Measurements from ENCODE around the gene ZDHHC1.

The ZDHHC1 gene

DNA sequence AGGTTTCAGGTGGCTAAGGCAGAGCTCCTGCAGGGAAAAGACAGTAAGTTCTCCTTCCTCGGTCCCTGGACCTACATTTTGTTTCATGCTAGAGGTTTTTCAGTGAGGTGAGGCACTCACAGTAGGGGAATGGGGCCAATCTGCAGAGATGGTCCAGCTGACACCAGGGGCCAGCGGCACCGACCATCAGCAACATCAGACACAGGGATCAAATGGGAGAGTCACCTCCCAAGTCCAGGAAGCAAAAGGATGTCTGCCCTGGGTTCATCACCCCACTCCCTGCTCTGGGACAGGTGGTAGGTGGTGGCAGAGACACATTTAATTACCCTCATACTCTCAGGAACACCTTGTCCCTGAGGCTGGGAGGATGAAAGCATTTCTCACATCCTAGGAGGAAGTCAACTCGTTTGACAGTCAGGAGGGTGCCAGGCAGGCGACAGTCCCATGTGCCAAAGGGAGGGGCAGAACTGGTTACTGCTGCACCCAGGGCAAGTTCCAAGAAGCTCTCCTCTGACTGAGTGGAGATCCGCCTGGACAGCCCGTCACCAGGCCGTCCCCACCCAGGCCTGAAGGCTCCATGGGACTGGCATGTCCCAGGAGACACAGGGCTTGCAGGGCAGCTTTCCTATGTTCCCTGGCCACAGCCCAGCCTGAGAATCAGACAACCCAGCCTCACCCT is 45.5 kb upstream of the ZDHHC1 start:
- no peak for DNase-seq (ENCODE audit: extremely low read depth, insufficient read length)
- Histone ChIP-seq H3K27me3 (replicated peaks; ENCODE audit: control insufficient read depth, insufficient read depth, low read length) (no peaks in the 10 kb centered on the region), H3K4me3 (replicated peaks; ENCODE audit: low read depth, low read length) (no peak overlapping the region), H3K36me3 (ENCODE audit: control insufficient read depth, insufficient read depth, low read length) (peaks cover 6% of the 10 kb centered on the region)
- TF ChIP-seq, protein P1, sequence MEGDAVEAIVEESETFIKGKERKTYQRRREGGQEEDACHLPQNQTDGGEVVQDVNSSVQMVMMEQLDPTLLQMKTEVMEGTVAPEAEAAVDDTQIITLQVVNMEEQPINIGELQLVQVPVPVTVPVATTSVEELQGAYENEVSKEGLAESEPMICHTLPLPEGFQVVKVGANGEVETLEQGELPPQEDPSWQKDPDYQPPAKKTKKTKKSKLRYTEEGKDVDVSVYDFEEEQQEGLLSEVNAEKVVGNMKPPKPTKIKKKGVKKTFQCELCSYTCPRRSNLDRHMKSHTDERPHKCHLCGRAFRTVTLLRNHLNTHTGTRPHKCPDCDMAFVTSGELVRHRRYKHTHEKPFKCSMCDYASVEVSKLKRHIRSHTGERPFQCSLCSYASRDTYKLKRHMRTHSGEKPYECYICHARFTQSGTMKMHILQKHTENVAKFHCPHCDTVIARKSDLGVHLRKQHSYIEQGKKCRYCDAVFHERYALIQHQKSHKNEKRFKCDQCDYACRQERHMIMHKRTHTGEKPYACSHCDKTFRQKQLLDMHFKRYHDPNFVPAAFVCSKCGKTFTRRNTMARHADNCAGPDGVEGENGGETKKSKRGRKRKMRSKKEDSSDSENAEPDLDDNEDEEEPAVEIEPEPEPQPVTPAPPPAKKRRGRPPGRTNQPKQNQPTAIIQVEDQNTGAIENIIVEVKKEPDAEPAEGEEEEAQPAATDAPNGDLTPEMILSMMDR (IDR thresholded peaks at IDR 0.05; ENCODE audit: insufficient read depth, low read length, poor library complexity, severe bottlenecking): no peak

GRCh38 chr16:67460961-67461360 is 44.7 kb upstream of the ZDHHC1 start:
- TF ChIP-seq, protein P1 (IDR thresholded peaks at IDR 0.05; ENCODE audit: insufficient read depth, low read length, poor library complexity, severe bottlenecking): no peak
- no peak overlapping the region for H3K4me3 ChIP-seq (replicated peaks; ENCODE audit: low read depth, low read length)
- peaks cover 6% of the 10 kb centered on the region for H3K36me3 ChIP-seq (ENCODE audit: control insufficient read depth, insufficient read depth, low read length)
- DNase-seq (ENCODE audit: extremely low read depth, insufficient read length): no peak
- no peaks in the 10 kb centered on the region for H3K27me3 ChIP-seq (replicated peaks; ENCODE audit: control insufficient read depth, insufficient read depth, low read length)

GRCh38 chr16:67460168-67460567 is 43.9 kb upstream of the ZDHHC1 start:
- TF ChIP-seq, protein P1 (IDR thresholded peaks at IDR 0.05; ENCODE audit: insufficient read depth, low read length, poor library complexity, severe bottlenecking): no peak
- H3K4me3 ChIP-seq (replicated peaks; ENCODE audit: low read depth, low read length): no peak overlapping the region
- no peak for DNase-seq (ENCODE audit: extremely low read depth, insufficient read length)
- H3K27me3 ChIP-seq (replicated peaks; ENCODE audit: control insufficient read depth, insufficient read depth, low read length): no peaks in the 10 kb centered on the region
- H3K36me3 ChIP-seq (ENCODE audit: control insufficient read depth, insufficient read depth, low read length): peaks cover 7% of the 10 kb centered on the region

DNA sequence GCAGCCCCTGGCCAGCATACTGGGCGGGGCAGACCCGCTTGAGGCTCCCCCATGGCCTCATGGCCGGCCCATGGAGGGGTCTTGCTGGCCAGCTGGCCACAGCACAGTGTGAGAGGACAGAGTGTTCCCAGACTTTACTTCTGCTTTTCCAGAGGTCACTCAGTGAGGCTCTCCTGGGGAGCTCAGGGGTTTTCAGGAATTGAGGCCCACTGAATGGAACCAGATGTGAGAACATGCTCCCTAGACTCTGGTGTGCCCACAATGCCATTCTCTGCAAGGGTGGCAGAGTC is 43.5 kb upstream of the ZDHHC1 start:
- no peaks in the 10 kb centered on the region for H3K27me3 ChIP-seq (replicated peaks; ENCODE audit: control insufficient read depth, insufficient read depth, low read length)
- H3K36me3 ChIP-seq (ENCODE audit: control insufficient read depth, insufficient read depth, low read length): peaks cover 7% of the 10 kb centered on the region
- DNase-seq (ENCODE audit: extremely low read depth, insufficient read length): no peak
- no peak overlapping the region for H3K4me3 ChIP-seq (replicated peaks; ENCODE audit: low read depth, low read length)
- TF ChIP-seq, protein P1 (IDR thresholded peaks at IDR 0.05; ENCODE audit: insufficient read depth, low read length, poor library complexity, severe bottlenecking): no peak

DNA sequence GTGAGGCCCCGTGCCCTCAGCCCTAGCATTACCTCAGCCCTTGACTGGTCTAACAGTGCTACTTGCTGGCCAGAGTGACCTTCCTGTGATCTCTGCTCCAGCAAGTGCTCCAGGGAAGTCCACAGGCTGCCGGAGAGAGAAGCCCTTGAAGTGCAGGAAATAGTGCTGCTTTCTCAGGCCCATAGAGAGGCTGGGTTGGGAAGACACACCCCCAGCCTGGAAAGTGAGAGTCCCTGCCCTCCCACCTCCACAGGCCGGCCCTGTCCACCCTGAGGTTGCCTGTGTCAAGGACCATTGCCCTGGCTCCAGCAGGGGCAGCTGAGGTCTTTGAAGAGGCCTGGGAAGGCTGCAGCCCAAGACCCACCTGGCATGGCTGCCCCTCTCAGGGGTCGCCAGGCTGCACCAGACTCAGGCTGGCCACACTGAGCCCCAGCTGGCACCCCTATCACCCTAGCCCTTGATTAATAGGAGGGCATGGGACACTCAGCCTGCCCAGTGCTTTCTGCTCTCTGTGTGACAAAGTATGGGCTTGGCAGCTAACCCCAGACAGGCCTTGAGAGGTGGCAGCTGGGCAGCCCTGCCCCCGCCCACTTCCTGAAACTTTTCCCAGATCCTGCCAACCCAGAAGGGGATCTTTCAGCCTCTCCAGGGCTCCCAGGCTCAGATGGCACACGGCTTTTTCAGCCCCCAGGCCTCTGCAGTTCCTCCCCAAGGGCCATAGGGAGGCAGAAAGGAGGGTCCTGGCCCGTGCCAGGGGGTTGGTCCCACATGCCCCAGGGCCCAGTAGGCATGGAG is 43.0 kb upstream of the ZDHHC1 start:
- DNase-seq (ENCODE audit: extremely low read depth, insufficient read length): no peak
- Histone ChIP-seq H3K36me3 (ENCODE audit: control insufficient read depth, insufficient read depth, low read length) (peaks cover 9% of the 10 kb centered on the region), H3K4me3 (replicated peaks; ENCODE audit: low read depth, low read length) (no peak overlapping the region), H3K27me3 (replicated peaks; ENCODE audit: control insufficient read depth, insufficient read depth, low read length) (no peaks in the 10 kb centered on the region)
- TF ChIP-seq, protein P1 (IDR thresholded peaks at IDR 0.05; ENCODE audit: insufficient read depth, low read length, poor library complexity, severe bottlenecking): no peak
